Chondrocyte (in vitro differentiated cells): Measurements from ENCODE around the gene CYLC2. TPM values are rescaled to one million over a fixed set of nuclear protein-coding genes. Genes with fewer than 3 reads are reported as not detected.

ENCODE experiments used
- DNase-seq: peaks from one replicate; pipeline ENCODE4 v3.0.0; 2021; ENCODE audit warnings: mixed read lengths, low spot score
- H3K27ac Mint-ChIP-seq: one replicate; pipeline ENCODE4 v1.8.0; 2021; ENCODE audit warnings: mild to moderate bottlenecking, moderate library complexity, mixed read lengths; ENCODE audit not compliant: unreplicated experiment
- H3K27me3 Mint-ChIP-seq: 2 replicates; pipeline ENCODE4 v1.8.0; 2021; ENCODE audit warnings: low read depth, mixed read lengths
- H3K36me3 Mint-ChIP-seq: 2 replicates; pipeline ENCODE4 v1.8.0; 2021; ENCODE audit warnings: low read depth, mixed read lengths
- H3K4me1 Mint-ChIP-seq: 2 replicates; pipeline ENCODE4 v1.8.0; 2021; ENCODE audit warnings: low read depth, mild to moderate bottlenecking, mixed read lengths
- H3K4me3 Mint-ChIP-seq: one replicate; pipeline ENCODE4 v1.8.0; 2021; ENCODE audit warnings: mild to moderate bottlenecking, moderate library complexity, mixed read lengths; ENCODE audit not compliant: unreplicated experiment
- H3K9me3 Mint-ChIP-seq: 2 replicates; pipeline ENCODE4 v1.8.0; 2021; ENCODE audit warnings: low read depth, mixed read lengths
- CTCF ChIP-seq: fragments of 200-600 bp; sonication (generic); IDR thresholded peaks from 2 replicates; pipeline ENCODE4 v1.5.0; 2021; ENCODE audit warnings: antibody characterized with exemption, mild to moderate bottlenecking, moderate library complexity
- long read RNA-seq: library from polyadenylated mRNA; stranded (forward); transcript quantifications from one replicate; pipeline ENCODE4 v2.0.0, GENCODE V29; 2021
- total RNA-seq: library from RNA; stranded (reverse); gene quantifications from 3 replicates; pipeline ENCODE4 v1.2.1, GENCODE V29; 2021

Gene CYLC2
- not detected in 3 replicates for total RNA-seq
- long read RNA-seq, result 0 reads

DNA sequence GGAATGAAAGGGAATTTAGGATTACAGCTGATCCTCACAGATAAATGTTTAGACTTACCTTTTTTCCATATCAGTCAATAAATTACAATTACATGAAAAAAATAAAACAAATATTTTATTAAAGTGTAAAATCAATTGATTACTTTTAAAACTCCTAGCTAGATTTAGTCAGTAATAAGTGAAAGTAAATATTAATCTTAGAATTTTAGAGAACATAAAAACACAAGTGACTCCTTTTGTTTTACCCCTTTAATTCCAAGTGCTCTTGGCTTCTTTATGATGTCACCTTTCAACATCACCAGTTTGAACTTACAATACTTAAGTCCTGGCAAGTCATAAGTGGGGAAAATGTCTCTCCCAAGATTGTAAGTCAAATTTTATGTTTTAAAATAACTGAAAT lies at the start of gene CYLC2:
Gene CYLC2 (plus strand): TSS at position 301 of the 400 bp plus-strand sequence. CDS start 48 bp downstream, at position 349.
- DNase-seq, result no peak
- no peaks in the 10 kb centered on the region for H3K9me3 Mint-ChIP-seq
- peaks cover 9% of the 10 kb centered on the region for H3K27me3 Mint-ChIP-seq
- H3K36me3 Mint-ChIP-seq, result no peaks in the 10 kb centered on the region
- H3K27ac Mint-ChIP-seq, result no peak within 1 kb of the TSS
- no peak within 1 kb of the TSS for H3K4me3 Mint-ChIP-seq
- no peak for TF ChIP-seq CTCF
- H3K4me1 Mint-ChIP-seq, result no peaks in the 10 kb centered on the region

DNA sequence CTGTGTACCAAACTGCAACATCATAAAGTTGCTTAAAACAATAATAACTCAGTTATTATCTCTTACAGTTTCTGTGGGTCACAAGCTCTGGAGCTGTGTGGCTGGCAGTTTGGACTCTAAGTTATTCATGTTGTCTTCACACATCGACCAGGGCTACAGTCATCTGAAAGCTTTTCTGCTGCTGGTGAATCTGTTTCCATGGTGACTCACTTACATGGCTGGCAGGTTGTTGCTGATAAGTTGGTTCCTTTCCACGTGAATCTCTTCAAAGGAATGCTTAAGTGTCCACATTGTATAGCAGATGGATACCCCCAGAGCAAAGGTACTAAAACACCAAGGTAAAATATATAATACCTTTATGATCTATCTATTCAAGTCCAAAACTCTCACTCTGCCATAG lies 44.8 kb upstream of the CYLC2 start:
- DNase-seq, result no peak
- no peaks in the 10 kb centered on the region for H3K27me3 Mint-ChIP-seq
- H3K27ac Mint-ChIP-seq, result no peak overlapping the region
- no peak for TF ChIP-seq CTCF
- no peaks in the 10 kb centered on the region for H3K4me1 Mint-ChIP-seq
- no peaks in the 10 kb centered on the region for H3K36me3 Mint-ChIP-seq
- H3K9me3 Mint-ChIP-seq, result peaks cover 4% of the 10 kb centered on the region
- H3K4me3 Mint-ChIP-seq, result no peak overlapping the region

DNA sequence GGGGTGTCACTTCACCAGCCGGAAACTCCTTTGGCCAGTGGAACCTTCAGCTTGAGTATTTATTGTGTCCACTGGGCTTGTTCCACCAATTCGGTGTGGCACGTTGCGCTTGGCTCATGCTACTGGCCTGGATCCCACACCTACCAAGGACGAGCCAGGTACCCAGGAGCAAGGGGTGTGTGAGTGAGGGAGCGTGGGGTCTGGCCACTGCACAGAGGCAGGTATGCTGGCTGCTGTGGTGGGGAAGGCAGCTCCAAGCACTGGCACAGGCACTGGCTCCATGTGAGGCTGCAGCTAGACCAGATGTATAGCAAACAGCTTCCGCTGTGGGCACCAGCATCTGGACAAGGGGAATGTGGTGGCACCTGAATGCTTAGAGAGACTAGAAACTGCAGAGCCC lies 28.1 kb upstream of the CYLC2 start:
- H3K27ac Mint-ChIP-seq, result no peak overlapping the region
- DNase-seq, result no peak
- no peaks in the 10 kb centered on the region for H3K4me1 Mint-ChIP-seq
- no peak overlapping the region for H3K4me3 Mint-ChIP-seq
- TF ChIP-seq CTCF, result no peak
- H3K27me3 Mint-ChIP-seq, result no peaks in the 10 kb centered on the region
- peaks cover 15% of the 10 kb centered on the region for H3K9me3 Mint-ChIP-seq
- peaks cover 1% of the 10 kb centered on the region for H3K36me3 Mint-ChIP-seq

GRCh38 chr9:102967979-102968378 lies 27.2 kb upstream of the CYLC2 start:
- DNase-seq, result no peak
- no peaks in the 10 kb centered on the region for H3K4me1 Mint-ChIP-seq
- no peaks in the 10 kb centered on the region for H3K27me3 Mint-ChIP-seq
- peaks cover 1% of the 10 kb centered on the region for H3K36me3 Mint-ChIP-seq
- no peak overlapping the region for H3K27ac Mint-ChIP-seq
- no peak overlapping the region for H3K4me3 Mint-ChIP-seq
- peaks cover 16% of the 10 kb centered on the region for H3K9me3 Mint-ChIP-seq
- TF ChIP-seq CTCF, result no peak

DNA sequence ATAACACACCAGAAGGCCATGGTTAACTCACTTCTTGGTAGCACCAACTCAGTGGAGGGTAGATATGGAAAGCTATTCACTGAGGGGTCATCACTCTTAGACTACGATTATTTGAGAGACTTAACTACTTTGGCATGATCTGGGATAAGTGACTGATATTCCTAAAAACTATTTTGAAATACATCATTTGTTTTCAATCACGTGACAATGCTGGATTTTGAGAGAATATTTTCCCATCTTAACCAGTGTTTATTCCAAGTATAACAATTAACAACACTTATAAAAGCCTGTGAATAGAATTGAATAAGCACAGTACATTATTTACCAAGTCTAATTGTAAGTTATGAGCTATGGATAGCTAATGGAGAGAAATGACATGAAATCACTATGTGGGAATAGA lies 22.4 kb upstream of the CYLC2 start:
- Mint-ChIP-seq H3K4me1 (no peaks in the 10 kb centered on the region), H3K9me3 (peaks cover 22% of the 10 kb centered on the region), H3K27me3 (no peaks in the 10 kb centered on the region), H3K36me3 (peaks cover 1% of the 10 kb centered on the region), H3K4me3 (no peak overlapping the region), H3K27ac (no peak overlapping the region)
- no peak for TF ChIP-seq CTCF
- no peak for DNase-seq
